ENCODE measurements around the gene GOLGA2.

DNA sequence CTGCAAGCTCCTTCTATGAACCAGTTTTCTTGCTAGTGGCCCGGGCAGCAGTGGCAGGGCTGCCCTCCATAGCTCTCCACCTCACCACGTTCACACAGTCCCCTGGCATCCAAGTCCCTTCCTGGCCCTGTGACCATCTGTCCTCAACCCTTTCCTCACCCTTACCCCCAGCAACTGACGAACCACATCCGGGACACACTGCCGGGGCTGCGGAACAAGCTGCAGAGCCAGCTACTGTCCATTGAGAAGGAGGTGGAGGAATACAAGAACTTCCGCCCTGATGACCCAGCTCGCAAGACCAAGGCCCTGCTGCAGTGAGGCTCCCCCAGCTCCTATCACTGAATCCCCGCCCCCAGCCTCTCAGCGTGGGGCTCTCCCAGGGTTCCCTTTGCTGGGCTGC, 53.8 kb downstream of the GOLGA2 start:
- TF ChIP-seq, protein P1, sequence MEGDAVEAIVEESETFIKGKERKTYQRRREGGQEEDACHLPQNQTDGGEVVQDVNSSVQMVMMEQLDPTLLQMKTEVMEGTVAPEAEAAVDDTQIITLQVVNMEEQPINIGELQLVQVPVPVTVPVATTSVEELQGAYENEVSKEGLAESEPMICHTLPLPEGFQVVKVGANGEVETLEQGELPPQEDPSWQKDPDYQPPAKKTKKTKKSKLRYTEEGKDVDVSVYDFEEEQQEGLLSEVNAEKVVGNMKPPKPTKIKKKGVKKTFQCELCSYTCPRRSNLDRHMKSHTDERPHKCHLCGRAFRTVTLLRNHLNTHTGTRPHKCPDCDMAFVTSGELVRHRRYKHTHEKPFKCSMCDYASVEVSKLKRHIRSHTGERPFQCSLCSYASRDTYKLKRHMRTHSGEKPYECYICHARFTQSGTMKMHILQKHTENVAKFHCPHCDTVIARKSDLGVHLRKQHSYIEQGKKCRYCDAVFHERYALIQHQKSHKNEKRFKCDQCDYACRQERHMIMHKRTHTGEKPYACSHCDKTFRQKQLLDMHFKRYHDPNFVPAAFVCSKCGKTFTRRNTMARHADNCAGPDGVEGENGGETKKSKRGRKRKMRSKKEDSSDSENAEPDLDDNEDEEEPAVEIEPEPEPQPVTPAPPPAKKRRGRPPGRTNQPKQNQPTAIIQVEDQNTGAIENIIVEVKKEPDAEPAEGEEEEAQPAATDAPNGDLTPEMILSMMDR (IDR thresholded peaks at IDR 0.05), result no peak
- no peak for TF ChIP-seq POLR2A (IDR thresholded peaks at IDR 0.05)
